HG03457 (cell line): ENCODE data around the gene YTHDF1.
A peak's percentile ranks its signal among the peaks of the same experiment; 100 is the strongest.
"Not testable (repeated sequence)": the region's sequence is repeated elsewhere in the genome, so short reads cannot be mapped to it uniquely, and the experiment has no call there.

Source experiments
- ATAC-seq: cut with Tn5 transposase; IDR thresholded peaks from one replicate; pipeline ENCODE4 v1.9.1; 2021; ENCODE audit warnings: moderate number of reproducible peaks; ENCODE audit not compliant: unreplicated experiment

Gene YTHDF1

DNA sequence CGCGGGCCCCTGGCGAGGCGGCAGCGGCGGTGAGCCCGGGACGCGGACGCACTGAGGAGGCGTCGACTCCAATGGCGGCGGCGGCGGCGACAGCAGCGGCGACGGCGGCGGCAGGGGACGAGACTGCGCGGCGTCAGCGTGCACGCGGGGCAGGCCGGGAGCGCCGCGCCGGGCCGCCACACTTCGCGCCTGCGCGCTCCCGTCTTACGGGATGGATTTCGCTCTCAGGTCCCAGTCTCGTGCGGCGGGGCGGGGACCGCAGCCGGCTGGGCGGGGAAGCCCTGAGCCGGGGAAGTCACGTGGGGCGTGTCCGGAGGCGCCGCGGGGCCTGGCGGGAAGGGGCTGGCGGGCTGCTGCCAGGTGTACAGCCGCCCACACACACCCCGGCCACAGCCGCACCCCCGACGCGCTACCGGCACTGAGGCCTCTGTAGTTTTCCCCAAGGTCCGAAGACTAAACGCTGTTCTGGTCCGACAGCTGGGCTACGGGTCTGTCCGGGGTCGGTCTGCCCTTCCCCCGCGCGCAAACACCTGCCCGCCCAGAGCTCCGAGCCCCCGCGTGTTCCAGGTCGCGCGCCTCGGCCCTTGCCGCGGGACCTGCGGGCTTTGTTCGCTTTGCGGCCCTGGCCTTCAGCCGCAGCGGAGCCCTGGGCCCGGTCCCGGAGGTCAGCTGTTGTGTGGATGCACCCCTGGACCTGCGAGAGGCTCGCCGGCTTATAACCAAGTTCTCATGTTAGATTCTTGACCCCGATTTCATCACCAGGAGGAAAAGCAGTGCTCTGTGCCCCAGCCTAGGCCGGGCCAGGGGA, at the start of gene YTHDF1:
Gene YTHDF1, minus strand, starts transcription at position 91 of the 808 bp plus-strand sequence. CDS start 239 bp downstream, outside the sequence.
- peak; percentile 62 for ATAC-seq

- ATAC-seq: no peak
Measured at GRCh38 chr20:63264519-63264918, 48.6 kb upstream of the YTHDF1 start.

GRCh38 chr20:63264000-63264399, 48.1 kb upstream of the YTHDF1 start:
- ATAC-seq: no peak

- no peak for ATAC-seq
Measured at GRCh38 chr20:63262836-63263235, 46.9 kb upstream of the YTHDF1 start.

GRCh38 chr20:63261795-63262528, 46.0 kb upstream of the YTHDF1 start:
- no peak for ATAC-seq

DNA sequence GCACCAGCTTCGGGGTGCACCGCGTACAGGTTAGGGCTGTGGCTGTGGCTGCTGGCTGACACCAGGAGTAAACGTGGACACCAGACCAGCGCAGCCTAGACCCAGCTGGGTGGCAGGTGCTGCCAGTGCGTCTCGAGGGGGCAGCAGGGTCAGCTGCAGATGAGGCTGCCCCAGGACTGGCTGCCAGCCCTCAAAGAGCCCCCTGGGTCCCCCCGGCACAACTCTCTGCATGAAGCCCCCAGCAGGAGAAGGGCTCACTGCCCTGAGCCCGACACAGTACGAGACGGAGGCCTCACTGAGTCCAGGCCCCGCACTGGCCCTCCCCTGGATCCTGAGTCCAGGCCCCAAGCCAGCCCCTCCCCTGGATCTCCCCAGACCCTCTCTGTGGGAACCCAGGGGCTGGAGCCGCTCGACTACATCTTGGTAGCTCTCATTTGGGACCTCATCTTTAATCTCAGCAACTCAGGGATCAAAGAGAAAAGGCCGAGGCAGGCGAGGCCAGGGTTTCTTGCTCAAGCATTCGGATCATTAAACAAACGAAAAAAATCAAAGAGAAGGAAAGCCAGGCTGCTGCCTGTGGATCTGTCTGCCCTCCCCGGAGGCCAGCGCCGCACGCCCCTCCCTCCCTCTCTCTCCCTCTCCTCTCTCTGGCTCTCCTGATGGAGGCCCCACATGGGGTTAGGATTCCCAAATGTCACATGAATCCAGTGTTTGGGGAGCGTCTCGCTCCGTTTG, 45.3 kb upstream of the YTHDF1 start:
- ATAC-seq: no peak

GRCh38 chr20:63260521-63260920, 44.6 kb upstream of the YTHDF1 start:
- no peak for ATAC-seq

GRCh38 chr20:63259734-63260460, 44.0 kb upstream of the YTHDF1 start:
- no peak for ATAC-seq

GRCh38 chr20:63258781-63259180, 42.9 kb upstream of the YTHDF1 start:
- no peak for ATAC-seq

DNA sequence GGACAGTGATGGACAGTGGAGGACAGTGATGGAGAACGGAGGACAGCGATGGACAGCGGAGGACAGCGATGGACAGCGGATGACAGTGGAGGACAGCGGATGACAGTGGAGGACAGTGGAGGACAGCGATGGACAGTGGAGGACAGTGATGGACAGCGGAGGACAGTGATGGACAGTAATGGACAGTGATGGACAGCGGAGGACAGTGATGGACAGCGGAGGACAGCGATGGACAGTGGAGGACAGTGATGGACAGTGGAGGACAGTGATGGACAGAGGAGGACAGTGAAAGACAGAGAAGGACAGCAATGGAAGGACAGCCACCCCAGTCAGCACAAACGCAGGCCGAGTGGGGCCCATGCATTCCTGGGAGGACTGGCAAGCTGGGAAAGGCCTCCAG, 41.7 kb upstream of the YTHDF1 start:
- no peak for ATAC-seq

GRCh38 chr20:63256954-63257353, 41.0 kb upstream of the YTHDF1 start:
- ATAC-seq: no peak

DNA sequence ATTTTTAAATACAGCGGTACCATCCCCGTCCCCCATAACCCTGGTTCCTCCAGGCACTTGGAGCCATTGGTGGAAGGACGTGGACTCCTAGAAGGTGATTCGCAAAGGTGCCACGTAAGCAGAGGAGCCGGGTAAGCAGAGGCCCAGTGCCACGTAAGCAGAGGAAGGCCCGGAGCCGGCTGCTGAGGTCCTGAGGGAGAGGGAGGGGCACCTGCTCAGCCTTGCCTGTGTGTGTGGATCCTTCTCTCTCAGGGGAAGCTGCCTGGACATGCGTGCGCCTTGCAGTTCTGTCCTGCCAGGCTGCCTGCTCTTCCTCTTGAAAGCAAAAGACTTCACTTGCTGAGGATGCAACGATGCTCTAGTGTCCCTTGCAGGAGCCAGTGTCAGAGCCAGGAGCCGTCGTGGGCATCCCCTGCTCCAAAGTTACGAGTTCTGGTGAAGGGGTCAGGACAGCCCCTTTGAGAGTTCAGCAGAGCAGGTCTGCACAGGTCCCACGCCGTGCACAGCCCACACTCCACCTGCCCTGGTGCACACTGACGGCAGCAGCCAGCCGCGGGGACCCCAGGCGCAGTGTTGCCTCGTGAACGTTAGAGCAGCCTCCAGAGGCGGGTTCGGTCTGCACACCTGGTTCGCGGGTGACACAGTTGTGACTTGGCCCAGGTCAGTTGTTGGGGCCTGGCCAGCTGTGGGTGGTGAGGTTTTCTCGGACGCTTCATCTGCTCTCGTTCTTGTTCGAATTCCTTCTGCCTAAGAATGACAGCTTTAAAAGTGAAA, 40.2 kb upstream of the YTHDF1 start:
- ATAC-seq: no peak

DNA sequence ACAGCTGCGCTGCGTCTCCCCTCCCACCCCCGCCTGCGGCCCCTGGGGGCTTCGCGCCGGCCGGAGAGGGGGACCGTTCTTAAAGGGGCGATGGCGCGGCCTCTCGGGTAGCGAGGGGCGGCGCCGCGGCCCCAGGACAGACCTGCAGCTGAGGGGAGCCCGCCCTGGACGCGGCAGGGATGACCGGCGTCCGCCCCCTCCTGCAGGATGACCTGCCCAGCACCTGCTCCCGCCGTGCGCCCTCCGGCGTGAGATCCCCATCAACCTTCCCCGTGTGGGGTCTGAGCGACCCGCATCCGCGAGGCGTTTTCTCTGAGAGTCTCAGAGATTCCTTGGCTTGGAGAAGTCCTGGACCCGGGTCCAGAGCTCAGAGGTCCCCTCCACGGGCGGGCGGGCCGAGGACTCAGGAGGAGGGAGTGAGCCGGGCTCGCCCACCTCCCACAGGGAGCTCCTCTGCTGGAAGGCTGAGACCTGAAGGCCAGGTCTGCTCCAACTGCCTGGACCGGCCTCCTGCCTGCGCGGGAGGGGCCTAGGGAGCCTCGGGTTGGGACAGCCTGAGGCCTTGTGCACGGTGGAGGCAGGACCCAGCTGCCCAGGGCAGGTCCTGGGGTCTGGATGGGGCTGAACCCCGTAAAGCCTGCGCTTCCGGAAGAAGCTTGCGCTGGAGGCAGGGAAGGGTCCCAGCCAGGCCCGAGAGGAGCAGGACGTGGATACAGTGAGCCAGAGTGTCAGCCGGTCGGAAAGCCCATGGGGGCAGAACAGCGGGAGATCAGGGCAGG, 38.9 kb upstream of the YTHDF1 start:
- no peak for ATAC-seq

GRCh38 chr20:63254232-63254605, 38.3 kb upstream of the YTHDF1 start, which contains the start of gene NKAIN4:
NKAIN4 (minus strand) TSS chr20:63254463; CDS start chr20:63254450, 13 bp downstream.
- ATAC-seq: no peak

GRCh38 chr20:63253438-63254231, 37.7 kb upstream of the YTHDF1 start:
- no peak for ATAC-seq

DNA sequence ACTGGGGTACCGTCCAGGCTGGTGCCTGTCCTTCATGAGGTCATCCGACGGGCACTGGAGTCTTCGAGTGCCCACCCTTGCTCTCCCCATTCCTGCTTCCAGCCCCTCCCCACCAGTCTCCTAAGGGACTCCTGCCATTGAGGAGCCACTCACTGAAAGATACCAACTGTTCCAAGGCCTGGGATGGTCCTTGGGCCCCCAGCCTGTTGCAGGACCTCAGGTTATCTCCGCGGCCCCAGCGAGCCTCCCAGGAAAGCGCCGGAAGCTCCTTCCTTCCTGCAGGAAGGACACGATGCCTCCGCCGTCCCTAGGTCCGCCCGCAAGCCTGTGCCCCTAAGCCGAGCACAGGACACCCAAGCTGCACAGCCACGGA, 37.1 kb upstream of the YTHDF1 start:
- ATAC-seq: no peak

- no peak for ATAC-seq
Measured at GRCh38 chr20:63252284-63252711, 36.4 kb upstream of the YTHDF1 start.

DNA sequence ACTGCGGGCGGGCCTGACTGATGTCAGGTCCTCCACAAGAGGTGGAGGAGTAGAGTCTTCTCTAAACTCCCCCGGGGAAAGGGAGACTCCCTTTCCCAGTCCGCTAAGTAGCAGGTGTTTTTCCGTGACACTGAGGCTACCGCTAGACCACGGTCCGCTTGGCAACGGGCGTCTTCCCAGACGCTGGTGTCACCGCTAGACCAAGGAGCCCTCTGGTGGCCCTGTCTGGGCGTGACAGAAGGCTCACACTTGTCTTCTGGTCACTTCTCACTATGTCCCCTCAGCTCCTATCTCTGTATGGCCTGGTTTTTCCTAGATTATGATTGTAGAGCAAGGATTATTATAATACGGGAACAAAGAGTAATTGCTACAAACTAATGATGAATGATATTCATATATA, 35.4 kb upstream of the YTHDF1 start:
- not testable (repeated sequence) for ATAC-seq
